ENCODE results near the gene PLXDC2.
A peak's percentile ranks its signal among the peaks of the same experiment; 100 is the strongest.

Gene PLXDC2

GRCh38 chr10:19919671-19920070 lies 103.4 kb downstream of the PLXDC2 start:
- no peak for TF ChIP-seq CTCF (IDR thresholded peaks at IDR 0.05; ENCODE audit: control insufficient read depth, insufficient read depth, low read depth, low read length, missing control alignments)
- no peak for DNase-seq (ENCODE audit: low read depth)
- no peak overlapping the region for H3K4me3 ChIP-seq (ENCODE audit: control insufficient read depth, low read depth, low read length)

DNA sequence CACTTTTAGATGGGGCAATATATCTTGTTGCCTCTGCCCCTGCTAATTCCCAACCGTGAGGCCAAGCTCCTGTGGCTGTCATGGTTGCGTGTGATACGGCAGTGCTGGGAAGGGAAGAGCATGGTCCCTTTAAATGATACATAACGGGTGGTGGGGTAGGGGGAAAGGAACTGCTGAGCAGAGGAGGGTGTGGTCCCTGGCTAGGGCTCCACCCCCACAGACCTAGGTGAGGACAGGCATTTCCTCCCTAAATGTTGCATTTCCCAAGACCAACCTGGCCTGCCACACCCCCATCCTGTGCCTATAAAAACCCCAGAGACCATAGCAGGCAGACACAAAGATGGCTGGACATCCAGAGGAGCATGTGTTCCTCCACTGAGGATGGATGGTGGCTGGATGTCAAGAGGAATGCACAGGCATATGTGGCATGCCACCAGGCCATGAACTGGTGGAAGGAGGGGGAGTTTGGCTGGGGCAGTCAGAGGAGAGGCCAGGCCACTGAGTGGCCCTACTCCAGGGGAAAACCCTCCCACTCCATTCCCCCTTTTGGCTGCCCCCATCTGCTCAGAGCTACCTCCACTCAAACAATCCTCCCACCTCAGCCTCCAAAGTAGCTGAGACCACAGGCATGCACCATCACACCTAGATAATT lies 104.0 kb downstream of the PLXDC2 start:
- DNase-seq (ENCODE audit: low read depth) = no peak
- H3K4me3 ChIP-seq (ENCODE audit: control insufficient read depth, low read depth, low read length) = no peak overlapping the region
- TF ChIP-seq CTCF (IDR thresholded peaks at IDR 0.05; ENCODE audit: control insufficient read depth, insufficient read depth, low read depth, low read length, missing control alignments) = no peak

DNA sequence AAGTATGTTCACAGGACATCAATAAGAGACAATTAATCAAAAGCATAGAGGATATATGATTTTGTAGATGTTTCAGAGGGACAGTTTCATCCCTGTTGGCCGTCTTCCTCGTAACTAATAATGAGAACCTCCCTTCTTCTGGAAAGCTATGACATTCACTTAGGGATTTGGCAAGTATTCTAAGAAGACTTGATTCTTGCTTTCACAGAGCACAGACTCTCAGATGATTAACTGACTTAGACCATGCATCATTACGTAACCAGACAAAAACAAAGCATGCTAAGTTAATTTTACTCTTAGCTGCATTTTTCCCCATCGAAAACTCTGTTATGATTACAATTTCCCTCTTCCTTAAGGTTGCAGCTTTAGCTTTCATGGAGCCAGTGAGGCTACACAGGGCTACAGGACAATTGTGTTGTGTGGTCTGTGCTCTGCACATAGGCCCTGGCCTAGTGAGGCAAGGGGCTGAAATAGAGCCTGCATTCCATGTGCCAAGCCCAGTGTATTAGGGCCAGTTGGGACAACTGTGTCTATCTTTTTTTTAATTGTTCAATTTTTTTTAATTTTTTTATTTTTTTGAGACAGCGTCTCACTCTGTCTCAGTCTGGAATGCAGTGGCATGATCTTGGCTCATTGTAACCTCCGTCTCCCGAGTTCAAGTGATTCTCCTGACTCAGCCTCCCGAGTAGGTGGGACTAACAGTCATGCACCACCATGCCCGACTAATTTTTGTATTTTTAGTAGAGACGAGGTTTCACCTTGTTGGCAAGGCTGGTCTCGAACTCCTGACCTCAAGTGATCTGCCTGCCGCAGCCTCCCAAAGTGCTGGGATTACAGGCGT lies 105.3 kb downstream of the PLXDC2 start:
- DNase-seq (ENCODE audit: low read depth) = peak; percentile 57
- H3K4me3 ChIP-seq (ENCODE audit: control insufficient read depth, low read depth, low read length) = no peak overlapping the region
- no peak for TF ChIP-seq CTCF (IDR thresholded peaks at IDR 0.05; ENCODE audit: control insufficient read depth, insufficient read depth, low read depth, low read length, missing control alignments)

- no peak for TF ChIP-seq CTCF (IDR thresholded peaks at IDR 0.05; ENCODE audit: control insufficient read depth, insufficient read depth, low read depth, low read length, missing control alignments)
- no peak overlapping the region for H3K4me3 ChIP-seq (ENCODE audit: control insufficient read depth, low read depth, low read length)
- DNase-seq (ENCODE audit: low read depth) = peak; percentile 59
Measured at GRCh38 chr10:19922236-19922963, 106.2 kb downstream of the PLXDC2 start.

DNA sequence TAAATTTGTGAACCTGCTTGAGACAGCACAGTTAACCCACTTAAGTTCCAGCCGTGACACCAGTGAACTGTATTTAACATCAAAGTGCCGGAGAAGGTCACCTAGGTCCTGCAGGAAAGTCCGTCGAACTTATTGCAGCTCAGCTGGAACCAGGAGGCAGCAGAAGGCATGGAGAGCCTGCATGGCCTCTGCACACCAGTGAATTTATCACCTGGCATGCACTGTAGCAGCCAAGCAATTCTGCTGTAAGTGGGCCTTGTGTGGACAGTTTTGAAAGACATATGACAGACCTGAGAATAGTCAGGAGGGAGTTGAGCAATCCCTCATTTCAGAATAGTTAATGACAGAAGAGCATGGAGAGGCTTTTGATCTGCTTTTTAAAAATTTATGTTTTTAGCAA lies 108.8 kb downstream of the PLXDC2 start:
- no peak for TF ChIP-seq CTCF (IDR thresholded peaks at IDR 0.05; ENCODE audit: control insufficient read depth, insufficient read depth, low read depth, low read length, missing control alignments)
- H3K4me3 ChIP-seq (ENCODE audit: control insufficient read depth, low read depth, low read length) = no peak overlapping the region
- DNase-seq (ENCODE audit: low read depth) = no peak

- DNase-seq (ENCODE audit: low read depth) = no peak
- no peak overlapping the region for H3K4me3 ChIP-seq (ENCODE audit: control insufficient read depth, low read depth, low read length)
- TF ChIP-seq CTCF (IDR thresholded peaks at IDR 0.05; ENCODE audit: control insufficient read depth, insufficient read depth, low read depth, low read length, missing control alignments) = no peak
Measured at GRCh38 chr10:19928936-19929335, 112.7 kb downstream of the PLXDC2 start.
